GM19239 (cell line): Measurements from ENCODE around the gene PLEK2.
"Not testable (repeated sequence)": the region's sequence is repeated elsewhere in the genome, so short reads cannot be mapped to it uniquely, and the experiment has no call there.

Source experiments
- DNase-seq: peaks from one replicate; pipeline ENCODE4 v3.0.0; 2011; ENCODE audit warnings: low spot score; ENCODE audit not compliant: insufficient read length
- FAIRE-seq: peaks from 2 replicates; lab custom pipeline; 2011; peaks lifted over from hg19 to GRCh38; lab: Jason Lieb, UNC

Gene PLEK2

GRCh38 chr14:67429510-67430205 lies 17.7 kb upstream of the PLEK2 start:
- FAIRE-seq = no peak
- no peak for DNase-seq

DNA sequence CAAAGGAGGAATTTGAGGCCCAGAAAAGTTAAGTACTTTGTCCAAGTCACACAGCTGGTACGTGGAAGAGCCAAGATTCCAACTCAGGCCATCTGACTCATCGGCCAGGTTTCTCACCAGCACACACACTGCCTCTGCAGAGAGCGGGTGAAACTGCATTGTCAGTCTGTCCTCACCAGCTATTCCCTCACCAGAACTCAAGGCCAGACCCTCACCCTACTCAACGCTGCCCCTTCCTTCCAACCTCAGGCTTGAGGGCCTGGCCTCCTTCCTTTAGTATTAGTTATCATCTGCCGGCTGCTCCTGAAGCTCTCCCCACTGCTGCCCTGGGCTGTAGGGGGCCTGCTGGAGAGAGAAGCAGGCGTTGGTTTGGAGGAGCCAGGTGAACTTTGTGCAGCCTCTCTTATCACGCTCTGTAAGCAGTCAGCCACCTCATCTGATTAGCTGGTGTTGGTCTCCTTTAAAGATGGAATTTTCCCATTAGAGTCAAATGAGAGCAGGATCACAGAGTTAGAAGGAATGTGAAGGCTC lies 16.6 kb upstream of the PLEK2 start:
- FAIRE-seq (no peak), DNase-seq (no peak)

- DNase-seq (peak; percentile 80), FAIRE-seq (peak; percentile 87)
Measured at GRCh38 chr14:67426983-67427606, 15.1 kb upstream of the PLEK2 start.

- no peak for FAIRE-seq
- no peak for DNase-seq
Measured at GRCh38 chr14:67426161-67426560, 14.2 kb upstream of the PLEK2 start.

- FAIRE-seq = no peak
- DNase-seq = no peak
Measured at GRCh38 chr14:67425608-67426007, 13.6 kb upstream of the PLEK2 start.

DNA sequence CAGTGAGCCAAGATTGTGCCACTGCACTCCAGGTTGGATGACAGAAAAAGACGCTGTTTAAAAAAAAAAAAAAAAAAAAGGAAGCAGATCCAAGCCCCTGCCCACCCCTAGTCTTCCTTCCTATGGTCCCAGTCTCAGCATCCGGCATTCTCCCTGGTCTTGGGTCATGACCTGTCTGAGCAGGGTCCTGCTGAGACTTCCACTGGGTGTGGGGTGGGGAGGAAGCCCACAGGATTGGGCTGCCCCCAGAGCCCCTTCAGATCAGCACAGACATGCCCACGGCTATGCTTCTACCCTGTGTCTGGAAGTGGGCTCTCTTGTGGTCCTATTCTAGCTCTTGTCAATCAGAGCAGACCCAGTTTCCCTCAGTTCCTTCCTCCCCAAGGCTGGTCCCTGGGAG lies 12.6 kb upstream of the PLEK2 start:
- FAIRE-seq (no peak), DNase-seq (no peak)

DNA sequence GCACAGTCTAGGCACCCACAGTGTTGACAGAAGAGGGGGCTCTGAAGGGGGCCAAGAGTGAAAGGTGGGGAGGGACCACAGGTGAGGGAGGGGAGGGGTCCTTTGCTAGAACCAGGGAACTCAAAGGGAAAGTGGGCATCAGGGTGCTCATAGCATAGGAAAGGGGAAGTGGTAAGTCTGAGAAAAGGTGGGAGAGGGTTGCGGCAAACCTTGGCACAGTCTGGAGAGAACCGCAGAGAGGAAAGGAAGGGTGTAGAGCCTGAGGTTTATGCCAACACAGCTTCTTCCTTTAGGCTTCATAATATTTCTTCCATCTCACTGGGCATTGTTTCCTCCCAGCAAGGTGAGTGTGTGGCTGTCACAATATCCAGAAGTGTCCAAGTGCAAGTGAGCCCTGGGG lies 11.5 kb upstream of the PLEK2 start:
- no peak for FAIRE-seq
- no peak for DNase-seq

DNA sequence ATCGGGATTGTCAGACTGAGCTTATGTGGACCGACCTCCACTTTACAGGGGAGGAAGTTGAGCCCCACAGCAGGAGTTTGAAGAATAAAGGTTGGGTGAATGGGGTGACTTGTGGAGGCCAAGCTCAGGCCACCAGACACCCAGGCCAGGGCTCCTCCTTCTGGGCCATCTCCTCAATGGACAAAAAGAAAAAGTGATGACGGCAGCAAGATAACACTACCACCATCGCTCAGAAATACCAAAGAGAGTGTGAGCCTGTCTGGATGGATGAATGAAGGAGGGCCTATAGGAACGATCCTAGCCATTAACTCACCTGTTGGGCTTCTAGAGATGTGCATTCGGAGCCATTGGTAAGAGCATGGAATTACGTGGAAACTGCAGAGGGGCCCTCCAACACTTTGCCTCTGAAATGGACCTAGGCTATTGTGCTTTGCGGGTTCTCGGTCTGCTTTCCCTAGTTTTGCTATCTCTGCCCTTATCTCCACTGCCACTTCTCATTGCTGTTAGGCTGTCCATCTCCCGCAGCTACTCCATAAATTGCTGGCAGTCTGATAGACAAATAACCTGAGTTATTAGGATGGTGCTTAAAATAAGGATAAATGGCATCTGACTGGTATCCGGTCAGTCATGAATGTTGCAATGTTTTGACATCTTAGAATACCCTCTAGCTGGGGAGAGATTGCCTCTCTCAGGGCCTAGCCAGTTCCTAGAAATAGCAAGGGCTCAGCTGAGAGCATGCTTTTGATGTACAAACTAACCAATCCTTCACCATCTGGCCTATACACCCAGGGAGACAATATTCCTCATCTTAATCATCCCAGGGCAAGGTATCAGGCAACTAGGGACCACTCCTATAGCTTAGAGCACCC lies 9.6 kb upstream of the PLEK2 start:
- no peak for DNase-seq
- FAIRE-seq = no peak

DNA sequence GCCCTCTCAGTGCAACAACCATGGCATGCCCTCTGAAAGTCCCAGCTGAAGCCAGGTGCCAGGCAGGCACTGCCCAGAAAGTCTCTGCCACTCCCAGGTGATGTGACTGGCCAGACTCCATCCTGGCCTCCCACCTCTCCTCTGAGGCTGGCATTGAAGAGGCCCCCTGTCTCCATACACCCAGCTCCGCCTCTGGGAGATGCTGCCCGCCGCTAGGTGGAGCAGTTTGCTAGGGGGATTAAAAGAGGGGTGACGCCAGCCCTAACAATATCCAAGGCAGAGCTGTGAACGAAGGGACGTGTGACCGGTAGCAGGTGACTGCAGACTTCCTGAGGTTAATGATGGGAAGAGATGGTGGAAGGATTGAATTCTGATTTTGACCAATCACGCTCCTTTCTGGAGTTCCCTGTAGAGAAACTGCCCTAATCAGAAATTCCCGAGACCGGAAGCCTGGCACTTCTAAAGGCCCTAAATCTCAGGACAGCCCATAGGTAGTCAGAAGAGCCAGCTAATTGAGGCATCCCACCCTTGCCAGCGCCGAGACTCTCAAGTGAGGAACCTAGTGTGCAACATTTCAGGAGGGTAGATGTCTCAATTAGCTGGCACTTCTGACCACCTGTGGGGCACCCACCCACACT lies 8.3 kb upstream of the PLEK2 start:
- DNase-seq (no peak), FAIRE-seq (no peak)

DNA sequence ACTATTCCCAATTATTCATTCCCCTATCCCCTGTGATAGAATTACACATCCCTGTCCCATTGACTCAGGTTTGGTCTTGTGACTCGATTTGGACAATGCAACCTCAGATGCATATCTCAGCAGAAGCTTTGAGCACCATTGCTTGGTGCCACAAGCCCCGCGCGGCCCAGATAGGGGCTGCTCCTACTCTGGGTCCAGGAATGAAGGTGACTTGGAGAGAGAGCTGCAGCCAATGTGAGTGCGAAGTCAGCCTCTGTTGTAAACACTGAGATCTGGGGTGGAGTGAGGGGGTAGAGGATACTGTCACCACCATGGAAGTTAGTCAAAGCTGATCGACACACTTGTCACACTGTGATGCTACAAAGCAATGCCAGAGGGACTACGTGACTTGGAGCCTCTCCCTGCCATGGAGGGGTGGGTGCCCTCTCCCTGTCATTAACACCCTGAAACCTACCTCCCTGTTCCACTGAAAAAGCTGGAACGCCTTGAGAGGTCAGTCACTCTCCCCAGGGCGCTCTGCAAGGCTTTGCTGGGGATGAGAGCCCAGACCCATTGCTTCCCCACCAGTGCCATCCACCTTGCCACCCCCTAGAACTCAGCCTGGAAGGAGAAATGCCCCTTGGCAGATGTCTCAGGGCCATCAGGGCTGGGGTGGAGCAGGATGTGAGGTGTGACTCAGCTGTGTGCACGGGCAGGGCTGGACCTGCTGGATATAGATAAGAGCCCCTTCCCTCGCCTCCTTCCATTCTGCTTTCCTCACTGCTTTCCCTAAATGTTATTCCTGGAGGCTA lies 6.6 kb upstream of the PLEK2 start:
- no peak for DNase-seq

DNA sequence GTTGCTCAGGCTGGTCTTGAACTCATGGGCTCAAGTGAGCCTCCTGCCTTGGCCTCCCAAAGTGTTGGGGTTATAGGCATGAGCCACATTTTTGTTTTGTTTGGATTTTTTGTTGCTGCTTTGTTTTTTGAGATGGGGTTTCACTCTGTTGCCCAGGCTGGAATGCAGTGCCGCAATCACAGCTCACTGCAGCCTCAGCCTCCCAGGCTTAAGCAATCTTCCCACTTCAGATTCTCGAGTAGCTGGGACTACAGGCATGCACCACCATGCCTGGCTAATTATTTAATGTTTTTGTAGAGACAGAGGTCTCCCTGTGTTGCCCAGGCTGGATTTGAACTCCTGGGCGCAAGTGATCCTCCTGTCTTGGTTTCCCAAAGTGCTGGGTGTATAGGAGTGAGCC lies 5.7 kb upstream of the PLEK2 start:
- no peak for DNase-seq
- FAIRE-seq = no peak

More for the DNA sequence above, 6.6 kb upstream of the PLEK2 start:
- FAIRE-seq = no peak

DNA sequence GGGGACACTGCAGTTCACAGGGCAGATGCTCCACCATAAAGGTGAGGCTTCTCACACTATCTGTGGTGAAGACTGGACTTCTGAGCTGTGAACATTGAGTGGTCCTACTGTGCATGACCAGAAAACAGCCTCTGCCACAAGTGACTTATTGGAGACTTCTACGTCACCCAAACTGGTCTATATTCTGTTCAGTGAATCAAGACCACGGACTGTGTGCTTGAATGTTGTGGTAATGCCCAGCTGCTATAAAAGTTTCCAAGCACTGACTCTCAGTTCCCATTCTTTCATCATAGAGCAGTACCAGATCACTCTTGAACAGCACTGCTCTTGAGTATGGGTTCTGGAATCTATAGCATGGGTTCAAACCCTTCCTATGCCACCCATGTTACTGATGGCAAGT lies 4.8 kb upstream of the PLEK2 start:
- FAIRE-seq (no peak), DNase-seq (no peak)

GRCh38 chr14:67416085-67416484 lies 4.1 kb upstream of the PLEK2 start:
- no peak for FAIRE-seq
- DNase-seq = no peak

DNA sequence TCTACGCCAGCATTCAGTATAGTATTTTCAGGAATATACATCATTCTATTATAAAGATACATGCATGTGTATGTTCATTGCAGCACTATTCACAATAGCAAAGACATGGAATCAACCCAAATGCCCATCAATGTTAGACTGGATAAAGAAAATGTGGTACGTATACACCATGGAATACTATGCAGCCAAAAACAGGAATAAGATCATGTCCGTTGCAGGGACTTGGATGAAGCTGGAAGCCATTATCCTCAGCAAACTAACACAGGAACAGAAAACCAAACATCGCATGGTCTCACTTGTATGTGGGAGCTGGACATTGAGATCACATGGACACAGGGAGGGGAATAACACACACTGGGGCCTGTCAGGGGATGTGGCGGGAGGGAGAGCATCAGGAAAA lies 3.6 kb upstream of the PLEK2 start:
- not testable (repeated sequence) for DNase-seq, FAIRE-seq

- DNase-seq (no peak), FAIRE-seq (no peak)
Measured at GRCh38 chr14:67413806-67414769, 2.1 kb upstream of the PLEK2 start.

- DNase-seq = no peak
- FAIRE-seq = no peak
Measured at GRCh38 chr14:67411370-67411769, 595 bp downstream of the PLEK2 start.

GRCh38 chr14:67410313-67410712 lies 1.7 kb downstream of the PLEK2 start:
- FAIRE-seq = no peak

GRCh38 chr14:67409461-67409860 lies 2.5 kb downstream of the PLEK2 start:
- FAIRE-seq = no peak
- no peak for DNase-seq

More at GRCh38 chr14:67410313-67410712, 1.7 kb downstream of the PLEK2 start:
- DNase-seq = no peak
